Suprapubic skin (tissue), 4 donors: ENCODE results near the gene LDLRAD4.

Experiments used
- CTCF ChIP-seq, 2 donors: fragments of 200-600 bp in 1 of 2; fragments of 450-650 bp in 1 of 2; sonication (generic) in 1 of 2; IDR thresholded peaks; one replicate each; pipeline ENCODE4 v1.5.1; 2016 to 2019; ENCODE audit warnings: antibody characterized with exemption in 2 of 2, mild to moderate bottlenecking in 1 of 2, moderate library complexity in 1 of 2
- EP300 ChIP-seq: sonication (generic); formaldehyde crosslinking; IDR thresholded peaks from one replicate; pipeline ENCODE4 v1.6.1; 2017; ENCODE audit warnings: antibody characterized with exemption
- POLR2A ChIP-seq, 2 donors: fragments of 450-650 bp; IDR thresholded peaks; one replicate each; pipeline ENCODE4 v1.6.1; 2017; ENCODE audit warnings: antibody characterized with exemption in 2 of 2, mild to moderate bottlenecking in 2 of 2, moderate library complexity in 2 of 2
- POLR2AphosphoS5 ChIP-seq, 3 donors: sonication (generic); formaldehyde crosslinking; IDR thresholded peaks; one replicate each; pipeline ENCODE4 v1.6.1; 2017; ENCODE audit warnings: antibody characterized with exemption in 3 of 3

- TF ChIP-seq CTCF (IDR thresholded peaks at IDR 0.05), result no peak
- no peak for TF ChIP-seq EP300
- TF ChIP-seq POLR2AphosphoS5 (IDR thresholded peaks at IDR 0.05), result no peak
- TF ChIP-seq POLR2A (IDR thresholded peaks at IDR 0.05), result no peak
Observed at GRCh38 chr18:13481331-13481730, 262.8 kb downstream of the LDLRAD4 start.
